GM18505 (cell line): ENCODE measurements around the gene C9orf50.

Source experiments
- ATAC-seq: cut with Tn5 transposase; IDR thresholded peaks from one replicate; pipeline ENCODE4 v1.9.1; 2021; ENCODE audit not compliant: unreplicated experiment
- POLR2A ChIP-seq: IDR thresholded peaks from 4 replicates; pipeline ENCODE4 v1.6.1; 2011; ENCODE audit warnings: borderline replicate concordance; ENCODE audit not compliant: insufficient read depth, insufficient read length; ENCODE audit errors: extremely low read depth

C9orf50 gene

DNA sequence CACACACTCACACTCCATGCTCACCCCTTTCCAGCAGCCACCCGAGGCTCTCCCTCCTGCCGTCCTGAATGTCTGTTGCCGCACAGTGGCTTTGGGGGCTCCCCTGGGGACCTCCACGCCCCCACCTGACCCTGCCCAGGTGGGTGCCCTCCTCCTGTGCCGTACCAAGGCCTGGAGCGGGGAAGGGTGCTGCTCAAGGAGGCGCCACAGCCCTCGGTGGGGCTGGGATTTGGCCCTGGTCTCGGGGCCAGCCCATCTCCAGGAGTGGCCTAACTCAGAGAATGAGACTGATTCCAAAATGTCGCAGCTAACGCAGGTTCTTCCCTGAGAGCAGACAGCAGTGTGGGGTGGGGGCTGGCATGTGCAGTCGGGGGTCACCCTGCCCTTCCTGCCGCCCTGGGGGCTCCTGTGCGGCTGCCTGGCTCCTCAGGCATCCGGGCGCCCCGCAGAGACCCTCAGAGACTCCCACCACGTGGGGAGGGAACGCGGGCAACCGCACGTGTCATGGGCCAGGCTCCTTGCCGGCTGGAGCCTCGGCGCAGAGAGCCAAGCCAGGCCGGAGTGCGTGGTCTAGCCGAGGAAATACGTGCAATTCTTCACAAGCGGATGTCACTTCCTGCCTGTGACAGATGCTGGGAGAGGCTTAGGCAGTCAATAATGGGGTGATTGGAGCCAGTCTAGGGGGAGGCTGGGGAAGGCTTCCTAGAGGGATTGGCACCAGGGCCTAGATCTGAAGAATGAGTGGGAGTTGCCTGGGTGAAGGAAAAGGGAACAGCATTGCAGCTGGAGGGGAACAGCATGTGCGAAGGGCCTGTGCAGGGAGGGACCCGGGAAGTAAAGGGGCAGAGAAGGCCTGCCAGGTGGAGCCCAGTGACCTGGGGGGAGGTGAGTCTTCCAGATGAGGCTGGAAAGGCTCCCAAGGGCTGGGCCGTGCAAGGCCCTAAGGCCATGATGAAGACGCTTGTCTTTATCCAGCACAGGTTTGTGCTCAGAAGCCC is 44.1 kb downstream of the C9orf50 start:
- no peak for TF ChIP-seq POLR2A
- no peak for ATAC-seq

GRCh38 chr9:129575818-129576217 is 45.1 kb downstream of the C9orf50 start:
- no peak for ATAC-seq
- no peak for TF ChIP-seq POLR2A

DNA sequence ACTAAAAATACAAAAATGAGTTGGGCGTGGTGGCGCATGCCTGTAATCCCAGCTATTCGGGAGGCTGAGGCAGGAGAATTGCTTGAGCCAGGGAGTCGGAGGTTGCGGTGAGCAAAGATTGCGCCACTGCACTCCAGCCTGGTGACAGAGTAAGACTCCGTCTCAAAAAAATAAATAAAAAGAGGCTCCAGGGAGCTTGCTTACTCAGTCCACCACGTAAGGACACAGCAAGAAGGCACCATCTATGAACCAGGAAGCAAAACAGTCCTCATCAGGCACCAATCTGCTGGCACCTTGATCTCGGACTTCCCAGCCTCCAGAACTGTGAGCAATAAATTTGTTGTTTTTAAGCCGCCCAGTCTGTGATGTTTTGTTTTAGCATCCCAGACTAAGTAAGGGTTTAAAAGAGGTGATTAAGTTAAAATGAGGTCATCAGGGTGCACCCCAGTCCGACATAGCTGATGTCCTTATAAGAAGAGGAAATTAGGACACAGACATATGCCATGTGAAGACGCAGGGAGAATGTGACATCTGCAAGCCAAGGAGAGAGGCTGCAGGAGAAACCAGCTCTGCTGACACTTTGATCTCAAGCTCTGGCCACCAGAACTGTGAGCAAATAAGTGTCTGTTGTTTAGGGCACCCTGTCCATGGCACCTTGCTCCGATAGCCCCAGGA is 45.9 kb downstream of the C9orf50 start:
- ATAC-seq, result no peak
- TF ChIP-seq POLR2A, result no peak

GRCh38 chr9:129573977-129574376 is 46.9 kb downstream of the C9orf50 start:
- TF ChIP-seq POLR2A, result no peak
- ATAC-seq, result no peak

DNA sequence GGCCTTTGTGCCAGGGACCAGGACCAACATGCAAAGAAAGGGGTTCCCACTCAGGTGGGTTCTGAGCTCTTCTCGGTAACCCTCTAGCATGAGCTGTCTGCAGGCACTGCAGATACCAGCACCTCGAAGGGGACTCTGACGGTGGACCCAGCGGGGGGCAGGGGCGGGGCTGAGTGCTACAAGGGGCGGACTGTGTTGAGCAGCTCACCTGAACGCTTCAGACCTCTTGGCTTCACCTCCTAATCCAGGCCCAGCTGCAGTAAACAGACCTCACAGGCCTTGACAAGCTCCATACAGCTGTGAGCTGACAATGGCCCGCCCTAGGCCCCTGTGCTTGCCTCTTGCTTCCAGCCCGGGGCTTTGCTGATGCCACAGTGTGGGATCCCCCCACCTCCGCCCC is 48.4 kb downstream of the C9orf50 start:
- no peak for ATAC-seq

GRCh38 chr9:129572052-129572425 is 48.9 kb downstream of the C9orf50 start:
- TF ChIP-seq POLR2A, result no peak
- no peak for ATAC-seq

More for the DNA sequence above, 48.4 kb downstream of the C9orf50 start:
- no peak for TF ChIP-seq POLR2A

DNA sequence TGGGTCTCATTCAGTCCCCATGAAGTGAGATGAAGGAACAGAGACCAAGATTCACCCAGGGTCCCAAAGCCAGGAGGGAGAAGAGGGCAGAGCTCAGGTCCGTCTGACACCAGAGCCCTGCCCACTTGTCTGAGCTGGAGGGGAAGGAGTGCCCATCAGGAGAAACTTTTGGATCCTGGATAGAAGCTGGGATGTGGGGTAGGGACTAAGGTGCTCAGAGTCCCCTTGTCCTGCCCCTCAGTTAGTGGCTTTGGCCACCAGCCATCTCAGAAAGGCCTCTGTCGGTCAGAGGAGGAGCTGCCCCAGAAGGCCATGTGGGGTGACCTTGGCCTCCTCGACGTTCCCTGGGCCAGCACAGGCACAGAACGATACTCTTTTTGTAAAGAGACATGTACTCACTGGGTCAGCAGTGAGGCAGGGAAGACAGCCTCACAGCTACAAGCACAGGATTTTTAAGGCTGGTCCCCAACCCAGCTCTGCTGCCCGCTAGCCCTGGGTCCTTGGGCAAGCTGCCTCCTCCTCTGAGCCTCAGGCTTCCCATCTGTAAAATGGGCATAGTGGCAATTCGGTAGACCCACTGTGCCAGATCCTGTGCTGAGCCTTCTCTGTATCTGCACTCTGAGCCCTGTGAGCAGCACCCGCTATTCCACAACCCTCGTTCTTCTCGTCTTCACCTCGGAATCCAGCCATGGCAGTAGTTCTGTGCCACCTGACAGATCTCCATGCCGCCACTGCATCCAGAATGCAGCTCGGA is 49.4 kb downstream of the C9orf50 start:
- ATAC-seq, result no peak
- no peak for TF ChIP-seq POLR2A

DNA sequence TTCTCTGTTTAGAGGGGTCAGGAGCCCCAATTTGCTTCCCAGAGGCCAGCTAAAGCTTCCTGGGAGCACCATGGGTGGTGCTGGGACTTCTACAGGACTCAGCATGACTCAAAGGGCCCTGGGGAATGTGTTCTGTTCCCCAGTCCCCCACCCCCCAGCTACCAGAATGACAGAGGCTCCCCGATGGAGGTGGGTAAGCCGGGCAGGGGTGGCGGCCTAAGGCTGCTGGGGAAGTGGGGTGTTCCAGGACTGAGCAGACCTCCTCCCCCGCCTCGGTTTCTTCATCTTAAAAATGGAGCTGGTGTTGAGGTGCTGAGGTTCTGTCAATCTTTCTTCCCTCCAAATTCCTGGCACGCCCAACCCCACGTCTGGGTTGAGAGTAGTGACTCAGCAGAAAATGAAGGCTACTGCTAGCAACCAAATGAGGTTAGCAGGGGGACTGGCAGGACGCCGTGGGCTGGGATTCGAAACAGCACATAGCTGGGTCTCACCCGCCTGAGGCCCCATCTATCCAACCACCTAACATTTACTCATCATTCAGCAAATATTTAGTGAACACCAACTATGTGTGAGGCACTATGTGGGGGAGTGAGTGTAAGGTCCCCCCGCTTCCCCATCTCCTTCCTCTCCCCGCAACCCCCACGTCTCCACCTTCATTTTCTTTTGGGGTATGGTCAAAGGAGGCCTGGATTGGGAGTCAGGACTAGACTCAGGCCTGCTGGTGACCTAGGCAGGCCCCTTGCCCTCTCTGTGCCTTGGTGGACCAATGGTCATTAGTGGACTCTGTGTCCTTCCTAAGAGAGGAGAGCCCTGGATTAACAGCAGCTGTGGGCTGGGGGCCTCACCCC is 50.2 kb downstream of the C9orf50 start:
- no peak for TF ChIP-seq POLR2A
- ATAC-seq, result no peak

DNA sequence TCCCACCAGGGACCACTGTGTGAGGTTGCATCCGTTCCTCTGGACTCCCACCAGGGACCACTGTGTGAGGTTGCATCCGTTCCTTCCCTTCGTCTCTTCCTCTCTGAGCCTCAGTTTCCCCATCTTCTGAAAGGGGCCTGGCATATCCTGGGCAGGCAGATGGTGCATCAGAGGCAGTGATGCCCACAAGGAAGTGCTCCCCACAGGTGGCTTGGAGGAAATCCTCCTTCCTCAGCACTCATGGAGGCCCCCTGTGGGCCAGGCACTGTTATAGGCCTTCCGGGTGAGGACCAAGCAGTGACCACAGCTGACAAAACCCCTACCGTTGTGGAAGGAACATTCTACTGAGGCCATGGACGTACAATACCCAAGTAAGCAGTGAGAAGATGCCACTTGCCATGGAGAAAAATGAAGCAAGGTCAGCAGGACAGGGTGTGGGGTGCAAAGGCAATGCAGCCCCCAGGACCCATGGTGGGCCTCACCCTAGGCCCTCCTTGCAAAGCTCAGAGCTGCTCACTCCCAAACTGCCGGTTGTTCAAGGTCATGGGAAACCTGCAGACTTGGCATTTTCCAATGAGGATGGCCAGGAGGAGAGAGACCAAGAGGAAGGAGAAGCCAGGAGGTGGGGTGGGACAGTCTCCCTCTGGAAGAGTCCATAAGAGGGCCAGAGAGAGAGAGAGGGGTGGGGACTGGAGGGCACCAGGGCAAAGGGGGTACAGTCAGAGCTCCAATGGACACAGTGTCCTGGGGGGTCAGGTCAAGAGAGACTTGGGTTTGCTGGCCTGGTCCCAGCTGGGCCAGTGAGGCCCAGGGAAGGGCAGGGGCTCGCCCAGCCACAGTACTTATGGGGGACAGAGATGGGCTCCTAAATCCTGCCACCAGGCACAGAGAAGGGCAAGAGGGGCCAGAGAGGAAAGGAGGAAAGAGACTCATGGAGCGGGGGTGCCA is 51.1 kb downstream of the C9orf50 start:
- no peak for ATAC-seq
- TF ChIP-seq POLR2A, result no peak

DNA sequence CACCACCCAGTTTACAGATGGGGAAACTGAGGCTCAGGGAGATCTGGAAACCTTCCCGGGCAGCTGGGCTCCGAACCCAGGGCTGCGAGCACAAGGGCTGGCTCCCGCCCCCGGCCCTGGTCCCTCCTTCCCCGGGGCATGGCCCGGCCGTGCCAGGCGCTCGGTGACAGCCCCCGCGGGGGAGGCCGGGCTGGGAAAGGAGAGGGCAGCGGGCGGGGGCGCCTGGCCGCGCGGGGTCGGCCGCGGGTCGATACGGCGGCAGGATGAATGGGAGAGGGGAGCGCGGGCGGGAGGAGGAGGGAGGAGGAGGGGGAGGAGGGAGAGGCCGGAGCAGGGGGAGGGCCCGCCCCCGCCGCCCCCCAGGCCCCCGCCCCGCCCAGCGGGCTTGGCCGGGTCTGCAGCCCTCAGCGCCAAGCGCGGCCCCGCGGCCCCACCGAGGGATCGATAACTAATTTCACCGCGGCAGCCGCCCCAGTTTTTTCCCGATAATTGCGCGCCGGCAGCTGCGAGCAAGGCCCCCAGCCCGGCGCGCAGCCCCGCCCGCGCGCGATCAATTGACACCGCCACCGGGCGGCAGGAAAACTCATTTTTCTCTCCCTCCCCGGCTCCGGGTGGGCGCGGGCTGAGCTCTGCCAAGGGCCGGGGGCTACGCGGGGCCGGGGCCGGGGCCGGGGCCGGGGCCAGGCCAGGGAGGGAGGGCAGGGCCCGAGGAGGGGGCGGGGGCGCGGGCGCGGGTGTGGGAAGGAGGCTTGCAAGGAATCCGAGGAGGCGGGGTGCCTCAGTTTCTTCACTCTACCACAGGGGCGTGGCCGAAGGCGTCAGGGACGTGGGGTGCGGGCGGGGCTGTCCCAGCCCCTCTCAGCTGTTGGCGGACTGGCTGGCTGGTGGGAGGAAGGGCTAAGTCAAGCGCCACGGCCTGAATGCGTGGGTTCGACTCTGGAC is 52.1 kb downstream of the C9orf50 start:
- ATAC-seq, result no peak
- TF ChIP-seq POLR2A, result no peak
